NB4 (cell line): Measurements from ENCODE around the gene DPH6.

Experiments used
- CTCF ChIP-seq: IDR thresholded peaks from one replicate; pipeline ENCODE4 v1.5.1; 2012; ENCODE audit warnings: low read depth, low read length
- POLR2A ChIP-seq: IDR thresholded peaks from 2 replicates; pipeline ENCODE4 v1.6.1; 2011; ENCODE audit warnings: mild to moderate bottlenecking; ENCODE audit not compliant: insufficient read length; ENCODE audit errors: extremely low read depth

GRCh38 chr15:35562641-35563040 is 16.7 kb upstream of the DPH6 start:
- no peak for TF ChIP-seq CTCF
- TF ChIP-seq POLR2A = no peak
